ENCODE results near the gene PTS.

The PTS gene

DNA sequence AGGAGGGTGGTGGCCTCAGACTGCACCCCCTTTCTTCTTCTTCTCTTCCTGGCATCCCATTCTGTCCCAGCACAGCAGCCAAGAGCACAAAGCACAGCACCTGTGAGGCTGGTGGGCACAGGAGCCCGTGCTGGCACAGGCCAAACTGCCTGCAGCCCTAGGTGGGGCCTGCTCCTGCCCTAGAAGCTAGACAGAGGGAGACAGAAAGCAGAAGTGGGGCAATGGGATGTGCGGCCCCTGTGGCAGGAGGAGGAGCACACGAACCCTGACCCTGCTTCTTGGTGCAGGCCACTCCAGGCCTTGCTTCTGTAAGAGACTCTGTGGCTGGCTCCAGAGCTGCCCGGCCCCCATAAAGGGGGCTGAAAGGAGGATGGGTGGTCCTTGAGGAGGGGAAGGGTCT is 3.9 kb upstream of the PTS start:
- no peak for DNase-seq

DNA sequence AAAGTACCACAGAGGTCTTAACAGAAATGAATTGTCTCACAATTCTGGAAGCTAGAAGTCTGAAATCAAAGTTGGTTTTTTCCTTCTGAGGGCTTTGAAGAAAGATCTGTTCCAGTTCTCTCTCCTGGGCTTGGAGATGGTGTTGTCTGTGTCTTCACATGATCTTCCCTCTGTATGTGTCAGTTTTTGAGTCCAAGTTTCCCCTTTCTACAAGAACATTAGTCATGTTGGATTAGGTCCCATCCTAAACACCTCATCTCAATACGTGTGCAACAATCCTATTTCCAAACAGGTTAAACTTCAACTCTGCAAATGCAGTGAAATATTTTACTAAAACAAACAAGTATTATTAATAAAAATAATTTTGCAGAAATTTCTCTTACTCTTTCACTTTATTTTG is 3.1 kb upstream of the PTS start:
- DNase-seq: no peak

DNA sequence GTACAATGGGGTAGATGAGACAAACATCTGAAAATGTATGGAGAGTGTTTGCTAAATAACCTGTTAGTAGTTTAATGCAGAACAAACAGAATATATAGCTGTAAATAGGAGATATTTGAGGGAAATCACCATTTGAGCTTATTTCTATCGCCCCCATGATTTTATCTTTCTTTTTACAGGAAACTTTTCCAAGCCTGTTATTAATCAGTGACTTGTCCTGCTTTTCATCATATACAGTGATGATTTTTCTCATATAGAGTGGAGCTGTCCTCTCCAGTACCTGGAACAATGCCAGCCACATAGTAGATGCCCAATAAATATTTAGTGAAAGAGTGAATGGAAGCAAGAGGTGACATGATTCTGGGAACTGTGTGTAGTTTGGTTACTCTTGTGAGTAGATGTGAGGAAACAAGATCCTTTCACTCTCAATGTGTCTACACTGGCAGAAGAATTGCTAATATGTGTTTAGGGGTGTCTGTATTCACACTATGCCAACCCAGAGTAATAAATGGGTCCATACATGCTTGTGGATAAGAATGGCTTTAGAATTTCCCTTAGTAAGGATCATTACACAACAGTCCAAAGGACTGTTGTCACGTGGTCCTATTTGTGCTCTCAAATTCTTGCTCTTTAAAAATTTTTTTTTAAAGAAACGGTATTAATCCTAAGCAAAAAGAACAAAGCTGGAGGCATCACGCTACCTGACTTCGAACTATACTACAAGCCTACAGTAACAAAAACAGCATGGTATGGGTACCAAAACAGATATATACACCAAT is 2.3 kb upstream of the PTS start:
- no peak for DNase-seq

DNA sequence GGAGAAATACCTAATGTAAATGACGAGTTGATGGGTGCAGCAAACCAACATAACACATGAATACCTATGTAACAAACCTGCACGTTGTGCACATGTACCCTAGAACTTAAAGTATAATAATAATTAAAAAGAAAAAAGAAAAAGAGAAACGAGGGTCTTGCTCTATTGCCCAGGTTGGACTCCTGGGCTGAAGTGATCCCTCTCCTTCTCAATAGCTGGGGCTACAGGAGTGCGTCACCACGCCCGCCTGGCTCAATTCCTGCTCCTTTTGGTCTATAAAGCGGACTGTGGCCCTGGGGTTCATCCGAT is 521 bp upstream of the PTS start:
- no peak for DNase-seq

DNA sequence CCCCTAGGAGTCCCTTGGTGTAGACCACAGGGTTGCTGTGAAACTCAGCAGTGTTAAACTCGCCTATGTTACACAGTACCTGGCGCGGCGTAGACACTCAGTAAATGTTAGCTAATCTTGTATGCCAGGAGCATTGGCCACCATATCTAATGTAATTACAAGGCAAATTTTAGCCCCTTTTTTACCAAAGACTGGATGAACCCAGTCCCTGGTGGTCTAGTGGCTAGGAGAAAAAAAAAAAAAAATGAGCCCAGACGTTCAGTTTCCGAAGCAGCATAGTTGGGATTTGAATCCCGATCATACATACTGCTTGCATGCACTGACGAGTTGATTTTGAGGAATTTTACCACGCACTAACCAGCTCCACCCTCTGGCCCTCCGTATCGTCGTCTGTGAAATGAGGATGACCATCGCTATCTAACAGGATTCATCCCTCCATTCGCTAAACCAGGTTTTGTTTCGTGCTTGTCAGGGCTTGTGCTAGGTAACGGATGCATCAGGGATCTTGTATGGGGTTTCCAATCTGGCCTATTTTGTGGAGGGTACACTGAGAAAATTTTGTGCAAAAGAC is 688 bp downstream of the PTS start:
- peak; percentile 26 for DNase-seq

DNA sequence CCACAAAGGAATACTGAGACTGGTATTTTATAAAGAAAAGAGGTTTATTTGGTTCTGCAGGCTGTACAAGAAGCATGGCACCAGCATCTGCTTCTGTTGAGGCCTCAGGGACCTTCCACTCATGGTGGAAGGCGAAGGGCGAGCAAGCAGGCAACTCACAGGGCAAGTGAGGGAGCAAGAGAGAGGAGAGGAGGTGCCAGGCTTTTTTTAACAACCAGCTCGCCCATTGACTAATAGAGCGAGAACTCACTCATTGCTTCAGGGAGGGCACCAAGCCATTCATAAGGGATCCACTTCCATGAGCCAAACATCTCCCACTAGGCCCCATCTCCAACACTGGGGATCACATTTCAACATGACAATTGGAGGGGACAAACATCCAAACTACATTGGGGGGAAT is 1.2 kb downstream of the PTS start:
- DNase-seq: no peak

DNA sequence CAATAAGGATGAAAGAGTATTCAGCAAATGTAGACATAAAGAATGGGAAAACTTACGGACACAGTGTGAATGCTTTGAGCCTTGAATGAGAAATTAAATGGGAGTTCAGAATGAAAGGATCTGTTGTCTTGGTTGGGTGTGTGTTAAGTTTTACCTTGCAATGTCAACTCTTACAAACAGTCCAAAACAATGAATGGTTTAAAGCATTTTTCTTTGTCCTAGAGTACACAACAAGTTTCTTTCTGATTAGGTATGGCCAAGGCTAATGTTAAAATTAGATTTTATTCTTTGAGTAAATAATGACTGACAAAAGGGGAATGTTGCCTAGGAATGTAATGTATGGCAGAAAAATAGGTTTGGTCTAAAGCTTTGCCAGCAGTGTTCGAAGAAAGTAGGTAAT is 2.5 kb downstream of the PTS start:
- no peak for DNase-seq

DNA sequence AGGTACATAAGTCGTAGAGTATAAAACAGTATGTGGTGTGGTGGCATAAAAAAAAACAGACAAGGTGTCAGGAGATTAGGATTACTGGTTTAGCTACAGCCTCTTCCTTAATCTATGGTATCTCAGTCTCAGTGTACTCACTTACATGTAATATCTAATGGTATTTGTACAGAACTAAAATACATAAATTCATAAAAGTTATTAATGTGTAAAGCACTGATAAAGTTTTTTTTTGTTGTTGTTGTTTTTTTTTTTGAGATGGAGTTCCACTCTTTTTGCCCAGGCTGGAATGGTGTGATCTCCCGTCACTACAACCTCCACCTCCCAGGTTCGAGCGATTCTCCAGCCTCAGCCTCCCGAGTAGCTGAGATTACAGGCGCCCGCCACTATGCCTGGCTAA is 2.9 kb downstream of the PTS start:
- DNase-seq: no peak

DNA sequence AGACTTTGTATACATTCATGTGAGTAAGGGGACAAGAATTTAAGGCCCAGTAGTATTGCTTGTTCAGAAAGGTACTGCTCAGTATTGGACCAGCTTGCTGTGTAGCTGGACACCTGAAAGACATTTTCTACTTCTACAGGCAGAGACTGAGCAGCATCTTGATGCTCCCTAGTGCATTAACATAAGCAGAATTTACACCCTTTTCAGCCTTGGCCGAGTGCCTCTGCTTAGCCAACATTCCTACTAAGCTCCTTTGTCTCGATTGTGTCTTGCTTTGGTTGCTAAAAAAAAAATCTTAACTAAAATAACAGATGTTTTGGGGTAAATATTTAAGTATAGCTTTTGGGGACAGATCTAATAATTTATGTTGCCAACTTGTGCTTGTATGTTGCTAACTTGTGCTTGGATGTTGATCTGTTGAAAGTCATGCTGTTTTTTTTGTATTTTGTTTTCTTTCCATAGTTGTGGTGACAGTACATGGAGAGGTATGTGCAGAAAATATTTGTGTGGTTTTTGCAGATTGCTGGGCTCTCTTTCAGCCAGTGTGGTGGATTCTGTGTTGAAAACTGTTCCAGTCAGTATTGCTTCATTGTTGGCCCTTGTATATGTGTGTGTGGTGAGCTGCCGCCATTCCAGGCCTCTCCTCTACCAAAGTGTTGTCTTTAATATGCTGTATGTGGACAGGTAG is 3.7 kb downstream of the PTS start:
- DNase-seq: peak; percentile 86

DNA sequence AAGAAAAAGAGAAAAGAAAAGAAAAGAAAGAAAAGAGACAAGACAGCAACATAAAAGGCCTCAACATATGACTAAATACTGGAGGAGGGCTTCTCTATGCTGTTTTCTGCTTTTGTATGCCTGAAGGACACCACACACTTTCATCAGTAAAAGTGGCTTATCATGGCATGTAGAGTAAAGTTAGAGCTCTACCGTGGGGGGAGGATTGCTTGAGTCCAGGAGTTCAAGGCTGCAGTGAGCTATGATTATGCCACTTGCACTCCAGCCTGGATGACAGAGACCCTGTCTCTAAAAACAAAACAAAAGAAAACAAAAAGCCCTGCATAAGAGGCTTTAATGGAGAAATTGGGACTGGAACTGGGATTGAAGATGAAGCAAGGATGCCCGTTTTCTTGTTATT is 5.7 kb downstream of the PTS start:
- DNase-seq: no peak

DNA sequence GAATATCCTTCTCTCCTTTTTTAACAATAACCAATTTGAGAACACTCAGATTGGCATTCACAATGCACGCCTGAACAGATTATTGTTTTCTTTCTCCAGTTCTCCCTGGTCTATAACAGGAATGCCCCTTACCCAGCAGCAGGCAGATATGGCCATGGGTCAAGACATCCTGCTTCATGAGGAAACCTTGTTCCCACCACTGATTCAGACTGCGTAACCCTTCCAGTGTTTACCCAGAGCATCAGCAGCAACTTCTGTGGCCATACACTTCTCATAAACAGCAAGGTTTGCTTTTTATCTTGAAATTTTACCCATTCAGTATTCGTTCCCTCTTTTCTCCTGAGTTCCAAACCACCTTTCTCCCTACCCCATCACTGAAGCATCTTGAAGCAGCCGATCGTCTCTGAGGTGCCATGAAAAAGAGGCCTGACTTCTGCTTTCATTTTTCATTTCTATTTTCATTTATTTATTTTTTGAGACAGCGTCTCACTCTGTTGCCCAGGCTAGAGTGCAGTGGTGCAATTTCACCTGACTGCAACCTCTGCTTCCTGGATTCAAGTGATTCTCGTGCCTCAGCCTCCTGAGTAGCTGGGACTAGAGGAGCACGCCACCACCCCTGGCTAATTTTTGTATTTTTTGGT is 9.6 kb downstream of the PTS start:
- no peak for DNase-seq

DNA sequence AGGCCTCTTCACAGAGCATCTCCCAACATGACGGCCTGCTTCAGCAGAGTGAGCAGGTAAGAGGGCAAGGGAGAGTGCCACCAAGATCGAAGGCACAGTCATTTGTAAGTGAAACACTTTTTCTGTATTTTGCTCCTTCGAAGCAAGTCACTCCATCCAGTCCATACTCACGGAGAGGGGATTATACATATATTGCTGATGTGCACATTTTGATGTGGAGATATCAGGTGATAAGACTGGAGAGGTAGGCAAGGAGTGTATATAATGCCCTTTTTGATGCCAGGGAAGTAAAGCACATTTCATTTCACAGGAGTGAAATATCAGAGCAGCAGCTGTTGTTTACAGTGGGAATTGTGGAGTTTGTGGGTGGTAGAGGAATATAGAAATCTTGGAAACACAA is 11.2 kb downstream of the PTS start:
- no peak for DNase-seq

DNA sequence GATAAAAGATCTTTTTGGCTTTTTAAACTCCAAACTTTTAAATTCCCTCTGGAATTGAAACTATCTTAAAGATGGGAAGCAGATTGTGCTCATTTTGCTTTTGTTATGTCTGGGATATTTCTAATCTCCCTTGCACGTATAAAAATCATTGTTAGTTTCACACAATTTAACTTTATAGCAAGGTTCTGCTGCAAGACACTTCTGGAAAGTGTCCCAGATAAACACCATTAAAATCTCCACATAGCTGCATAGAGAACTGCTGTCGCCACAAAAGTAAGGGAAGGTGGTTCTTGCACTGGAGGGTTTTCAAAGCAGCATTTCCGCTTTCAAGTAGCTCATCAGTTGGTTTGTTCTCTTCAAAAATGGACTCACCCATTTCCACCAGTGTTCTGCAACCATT is 11.8 kb downstream of the PTS start:
- no peak for DNase-seq

DNA sequence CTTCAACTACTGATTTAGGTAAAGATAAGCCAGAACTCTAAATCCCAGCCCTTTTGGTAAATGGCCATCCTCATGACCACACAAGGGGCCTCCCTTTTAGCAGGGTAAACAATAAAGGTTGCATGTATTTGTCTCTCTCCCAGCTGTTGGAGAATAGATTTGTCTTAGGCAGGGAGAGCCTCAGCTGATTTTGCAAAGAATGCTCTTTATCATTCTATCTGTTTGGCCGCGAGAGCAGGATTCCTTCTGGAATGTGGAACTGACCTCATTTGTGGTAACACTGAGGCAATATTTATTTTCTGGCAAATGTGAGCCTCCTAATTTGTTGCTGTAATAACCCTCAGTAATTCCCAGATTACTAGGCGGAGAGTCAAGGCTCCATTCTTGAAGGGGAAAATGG is 15.3 kb downstream of the PTS start:
- peak; percentile 71 for DNase-seq

DNA sequence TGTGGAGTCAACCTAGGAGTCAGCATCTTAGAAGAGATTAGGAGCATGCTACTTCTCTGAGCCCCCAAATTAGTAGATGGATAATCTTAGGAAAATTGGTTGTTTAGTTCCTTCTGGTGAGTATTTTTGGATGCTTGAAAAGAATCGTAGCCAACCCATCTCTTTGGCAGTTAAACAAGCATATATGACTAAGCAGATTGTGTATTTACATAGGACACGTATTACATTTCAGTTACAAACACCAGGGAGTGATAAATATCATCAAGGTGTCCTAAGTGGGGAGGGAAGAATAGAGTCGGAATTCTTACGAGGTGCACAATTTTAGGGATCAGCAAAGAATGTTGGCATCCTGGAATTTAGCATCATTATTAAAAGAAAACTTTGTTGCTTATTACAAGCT is 21.0 kb downstream of the PTS start:
- DNase-seq: no peak

DNA sequence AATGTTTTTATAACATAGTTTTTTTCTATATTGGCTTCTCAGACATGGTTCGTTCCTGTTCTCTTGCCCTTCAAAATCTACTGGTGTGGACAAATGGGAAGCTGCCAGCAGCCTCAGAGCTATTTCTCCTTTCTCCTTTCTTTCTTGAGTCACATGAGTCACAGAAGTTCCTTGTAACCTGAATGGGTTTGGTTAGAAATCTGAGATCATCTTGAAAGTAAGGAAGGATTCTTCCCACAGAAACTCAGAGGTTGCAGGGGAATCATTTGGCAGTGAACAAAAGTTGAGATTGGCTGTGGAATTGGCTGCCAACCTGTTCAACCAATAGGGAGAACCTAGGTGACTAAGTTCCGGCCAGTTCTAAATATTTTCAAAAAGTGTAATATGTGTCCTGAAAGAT is 22.0 kb downstream of the PTS start:
- peak; percentile 28 for DNase-seq

DNA sequence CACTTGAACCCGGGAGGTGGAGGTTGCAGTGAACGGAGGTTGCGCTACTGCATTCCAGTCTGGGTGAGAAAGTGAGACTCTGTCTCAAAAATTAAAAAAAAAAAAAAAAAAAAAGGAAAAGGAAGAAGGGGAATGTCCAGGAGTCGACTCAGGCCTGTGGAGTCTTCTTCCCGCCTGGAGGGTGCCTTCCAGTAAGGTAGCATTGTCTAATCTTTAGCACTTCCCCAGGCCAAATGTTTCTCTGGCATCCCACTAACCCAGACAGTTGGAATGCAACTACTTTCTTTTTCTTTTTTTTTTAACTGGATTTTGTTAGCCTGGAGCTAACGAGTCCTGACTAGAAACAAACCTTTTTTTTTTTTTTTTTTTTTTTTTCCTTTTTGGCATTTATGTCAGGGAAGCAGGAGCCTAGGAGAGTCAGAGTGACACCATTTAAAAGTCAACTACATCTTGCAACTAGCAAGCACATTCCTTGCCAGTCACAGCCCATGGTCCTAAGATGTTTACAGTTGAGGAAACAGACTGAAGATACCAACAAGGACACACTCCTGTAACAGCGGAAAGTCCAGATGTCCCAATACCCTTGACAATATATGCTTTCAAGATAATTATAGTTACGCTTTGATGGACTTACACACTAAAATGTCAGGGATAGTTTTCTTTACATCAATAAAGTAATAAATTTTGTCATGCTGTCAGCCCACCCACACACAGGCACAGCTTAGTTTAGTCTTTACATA is 23.8 kb downstream of the PTS start:
- DNase-seq: no peak

DNA sequence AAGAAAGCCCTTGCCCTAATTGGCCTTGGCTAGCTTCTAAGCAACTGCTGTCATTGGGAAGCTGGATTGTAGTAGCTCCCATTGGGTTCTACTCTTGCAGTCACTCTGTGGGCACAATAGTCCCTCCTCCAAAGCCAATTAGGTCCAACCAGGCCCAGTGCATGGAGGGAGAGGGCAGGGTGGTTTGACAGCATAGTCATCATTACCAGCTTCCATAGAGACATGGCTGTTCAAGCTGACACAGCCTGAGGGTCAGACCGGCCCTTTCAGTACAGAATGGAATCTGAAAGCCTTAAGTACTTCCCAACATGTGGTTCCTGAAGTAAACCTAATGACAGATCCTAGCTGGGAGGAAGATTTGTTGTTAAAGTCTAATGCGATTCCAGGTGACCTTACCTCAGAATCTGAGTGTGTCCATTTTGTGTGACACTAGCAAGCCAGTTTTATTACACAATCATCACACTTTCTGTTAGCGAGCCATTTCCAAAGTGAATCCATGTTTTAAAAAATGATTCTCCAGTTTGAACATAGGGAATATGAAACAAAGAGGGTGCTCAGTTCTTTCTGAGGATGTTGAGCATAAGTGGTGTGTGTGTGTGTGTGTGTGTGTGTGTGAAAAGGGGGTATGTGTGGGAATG is 27.5 kb downstream of the PTS start:
- no peak for DNase-seq

DNA sequence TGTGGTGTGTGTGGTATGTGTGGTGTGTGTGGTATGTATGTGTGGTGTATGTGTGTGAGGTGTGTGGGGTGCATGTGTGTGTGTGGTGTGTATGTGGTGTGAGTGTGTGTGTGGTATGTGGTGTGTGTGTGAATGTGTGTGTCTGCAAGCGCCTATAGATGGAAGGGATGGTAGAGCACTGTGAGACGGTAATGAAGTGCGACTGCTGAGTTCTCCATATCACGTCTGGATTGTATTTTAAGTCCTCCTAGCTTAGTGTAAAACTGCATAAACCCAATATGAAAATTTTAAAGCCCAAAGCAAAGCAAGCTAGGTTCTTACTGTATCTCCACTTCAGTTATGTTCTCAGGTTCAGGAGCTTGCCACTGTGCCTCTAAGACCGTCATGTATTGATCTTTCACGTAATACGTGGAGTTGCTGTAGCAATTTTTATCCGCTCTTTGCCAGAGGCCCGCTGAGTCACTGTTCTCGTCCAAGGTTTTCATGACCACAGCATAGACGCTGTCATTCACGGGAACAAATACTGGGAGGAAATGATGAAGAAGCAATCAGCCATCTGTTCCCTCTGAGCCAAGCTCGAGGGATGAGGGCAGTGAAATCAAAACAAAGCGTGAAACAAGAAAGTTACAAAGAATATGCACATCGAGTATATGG is 29.0 kb downstream of the PTS start:
- DNase-seq: peak; percentile 59

DNA sequence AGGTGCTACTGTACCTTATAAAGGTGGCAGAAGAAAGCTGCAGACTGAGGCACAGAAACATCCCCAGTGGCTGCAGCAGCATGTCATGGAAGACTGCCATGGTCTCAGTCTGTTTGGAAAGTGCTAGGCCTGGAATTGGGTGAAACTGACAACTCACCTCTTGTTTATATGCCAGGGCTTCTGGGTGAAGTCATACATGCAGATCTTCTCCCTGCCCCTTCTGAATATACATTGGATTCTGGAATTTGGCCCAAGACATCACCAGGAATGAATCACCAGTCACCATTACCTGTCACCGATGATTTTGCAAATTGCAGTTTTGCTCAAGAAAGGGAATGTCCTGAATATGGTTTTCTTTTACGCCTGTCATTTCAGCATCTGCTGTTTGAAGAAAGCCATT is 34.3 kb downstream of the PTS start, which contains the start of gene PLET1:
PLET1 (minus strand) TSS at position 371 of the 400 bp plus-strand sequence; CDS start at position 100, 271 bp downstream.
- no peak for DNase-seq

DNA sequence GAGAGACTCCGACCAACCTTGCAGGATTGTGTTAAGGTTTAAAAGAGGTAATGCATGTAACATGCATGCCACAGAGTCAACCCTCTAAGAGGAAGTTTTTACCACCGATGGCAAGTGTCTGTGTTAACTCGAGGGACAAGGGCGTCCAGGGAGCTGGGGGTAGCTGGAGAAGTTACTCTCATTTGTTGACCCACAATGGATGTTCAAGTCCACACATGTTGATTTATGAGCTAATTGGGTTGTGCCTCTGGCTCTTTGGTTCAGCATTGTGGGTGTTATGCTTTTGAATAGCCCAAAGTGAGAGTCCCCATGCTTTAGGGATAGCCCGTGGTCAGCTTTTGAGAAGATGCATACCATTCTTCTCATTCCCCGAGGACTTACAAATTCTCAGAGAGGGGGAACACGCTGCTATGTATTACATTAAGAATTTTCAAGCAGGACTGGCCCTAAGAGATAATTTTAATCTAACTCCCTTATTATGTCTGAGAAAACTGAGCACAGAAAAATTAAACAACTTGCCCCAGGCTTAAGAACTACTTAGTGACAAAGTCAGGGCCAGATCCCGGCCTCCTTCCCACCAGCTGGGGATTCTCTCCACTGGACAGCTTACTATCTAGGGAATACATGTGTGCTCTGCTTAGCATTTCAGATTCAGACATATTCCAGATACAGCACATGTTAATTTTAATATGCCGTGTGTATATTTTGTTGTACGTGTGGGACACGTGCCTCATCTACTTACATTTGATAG is 39.6 kb downstream of the PTS start:
- DNase-seq: peak; percentile 55

DNA sequence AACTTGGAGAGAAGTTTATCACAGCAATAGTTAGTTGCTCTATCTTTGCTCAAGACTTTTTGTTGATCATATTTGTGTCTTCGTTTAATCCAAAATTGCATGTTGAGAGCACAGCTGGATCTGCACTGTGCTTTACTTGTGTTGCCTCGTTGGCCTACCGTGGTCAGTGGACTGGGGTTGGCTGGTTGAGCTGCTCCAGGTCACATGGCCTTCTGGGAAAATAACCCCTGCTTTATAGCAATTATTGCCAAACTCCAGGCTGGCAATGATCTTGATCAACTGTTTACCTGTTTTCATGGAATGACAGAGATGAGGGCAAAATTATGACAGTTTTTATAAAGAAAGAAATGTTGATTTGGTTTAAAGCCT is 40.2 kb downstream of the PTS start:
- no peak for DNase-seq

All from fibroblast of skin of right quadriceps (primary cell).